MM.1S (cell line): Measurements from ENCODE around the gene GADD45B.

Source experiments
- DNase-seq: peaks from one replicate; pipeline ENCODE4 v3.0.0-alpha.2; 2015
- H2AFZ ChIP-seq: fragments of 300-600 bp; sonication (generic); 2 replicates; pipeline ENCODE4 v1.6.0; 2016; ENCODE audit warnings: antibody characterized with exemption, low read length
- H3F3A ChIP-seq: fragments of 300-600 bp; sonication (generic); 2 replicates; pipeline ENCODE4 v1.6.1; 2016; ENCODE audit warnings: mild to moderate bottlenecking, antibody characterized with exemption, low read length, moderate library complexity, mixed read lengths; ENCODE audit not compliant: insufficient read depth
- H3K27ac ChIP-seq: fragments of 300-600 bp; sonication (generic); 2 replicates; pipeline ENCODE4 v1.5.1; 2016; ENCODE audit warnings: mild to moderate bottlenecking, low read length
- H3K27me3 ChIP-seq: fragments of 300-600 bp; sonication (generic); replicated peaks from 2 replicates; pipeline ENCODE4 v1.6.0; 2016; ENCODE audit warnings: low read length; ENCODE audit not compliant: insufficient read depth
- H3K36me3 ChIP-seq: fragments of 300-600 bp; sonication (generic); replicated peaks from 2 replicates; pipeline ENCODE4 v1.6.1; 2016; ENCODE audit warnings: mild to moderate bottlenecking, low read length, mixed read lengths; ENCODE audit not compliant: insufficient read depth
- H3K4me1 ChIP-seq: fragments of 300-600 bp; sonication (generic); 2 replicates; pipeline ENCODE4 v1.6.1; 2016; ENCODE audit warnings: low read length, mixed read lengths
- H3K4me2 ChIP-seq: fragments of 300-600 bp; sonication (generic); 2 replicates; pipeline ENCODE4 v1.6.0; 2016; ENCODE audit warnings: low read depth, low read length
- H3K4me3 ChIP-seq: fragments of 300-600 bp; sonication (generic); 2 replicates; pipeline ENCODE4 v1.5.1; 2016; ENCODE audit warnings: low read length, mixed read lengths
- H3K79me2 ChIP-seq: fragments of 300-600 bp; sonication (generic); 2 replicates; pipeline ENCODE4 v1.6.1; 2016; ENCODE audit warnings: mixed run types, low read length, mixed read lengths
- H3K9ac ChIP-seq: fragments of 300-600 bp; sonication (generic); 2 replicates; pipeline ENCODE4 v1.6.1; 2016; ENCODE audit warnings: low read length, mixed read lengths
- H3K9me2 ChIP-seq: fragments of 300-600 bp; sonication (generic); replicated peaks from 2 replicates; pipeline ENCODE4 v1.6.1; 2016; ENCODE audit warnings: mild to moderate bottlenecking, low read length, mixed read lengths; ENCODE audit not compliant: insufficient read depth
- H3K9me3 ChIP-seq: fragments of 300-600 bp; sonication (generic); replicated peaks from 2 replicates; pipeline ENCODE4 v1.6.1; 2016; ENCODE audit warnings: mild to moderate bottlenecking, low read length, mixed read lengths; ENCODE audit not compliant: insufficient read depth
- H4K20me1 ChIP-seq: fragments of 300-600 bp; sonication (generic); 2 replicates; pipeline ENCODE4 v1.6.1; 2016; ENCODE audit warnings: mild to moderate bottlenecking, low read length, moderate library complexity, mixed read lengths; ENCODE audit not compliant: insufficient read depth
- CTCF ChIP-seq: fragments of 300-600 bp; sonication (generic); IDR thresholded peaks from 2 replicates; pipeline ENCODE4 v1.5.1; 2016; ENCODE audit warnings: antibody characterized with exemption, low read length, mixed read lengths
- EZH2 ChIP-seq: fragments of 300-600 bp; sonication (generic); optimal IDR thresholded peaks from 2 replicates; pipeline ENCODE3; 2017; ENCODE audit warnings: low read depth, mild to moderate bottlenecking, antibody characterized with exemption, low read length, mixed read lengths
- EZH2phosphoT487 ChIP-seq: fragments of 300-600 bp; sonication (generic); IDR thresholded peaks from 2 replicates; pipeline ENCODE4 v1.6.1; 2018; ENCODE audit warnings: antibody characterized with exemption, low read length

Gene GADD45B

GRCh38 chr19:2484178-2484937, 8.4 kb downstream of the GADD45B start:
- no peaks in the 10 kb centered on the region for H3K36me3 ChIP-seq
- peaks cover 12% of the 10 kb centered on the region for H3K27me3 ChIP-seq
- no peak overlapping the region for H3K27ac ChIP-seq
- H3K9me2 ChIP-seq, result no peaks in the 10 kb centered on the region
- H3K9me3 ChIP-seq, result no peaks in the 10 kb centered on the region
- no peak overlapping the region for H2AFZ ChIP-seq
- H3K9ac ChIP-seq, result no peak overlapping the region
- H3K79me2 ChIP-seq, result no peaks in the 10 kb centered on the region
- H3K4me2 ChIP-seq, result no peak overlapping the region
- H4K20me1 ChIP-seq, result no peaks in the 10 kb centered on the region
- DNase-seq, result no peak
- H3F3A ChIP-seq, result peaks cover 13% of the 10 kb centered on the region
- TF ChIP-seq EZH2 (no peak), CTCF (no peak), EZH2phosphoT487 (no peak)
- no peak overlapping the region for H3K4me3 ChIP-seq
- H3K4me1 ChIP-seq, result peaks cover 6% of the 10 kb centered on the region

GRCh38 chr19:2485428-2485827, 9.5 kb downstream of the GADD45B start:
- Histone ChIP-seq H3K9me2 (no peaks in the 10 kb centered on the region), H3K27me3 (peaks cover 19% of the 10 kb centered on the region), H3K4me2 (no peak overlapping the region), H3K4me3 (no peak overlapping the region), H3K27ac (no peak overlapping the region), H3K79me2 (no peaks in the 10 kb centered on the region), H3K9me3 (no peaks in the 10 kb centered on the region), H3K36me3 (no peaks in the 10 kb centered on the region), H3K4me1 (peaks cover 6% of the 10 kb centered on the region), H3F3A (0 out of 2 replicates have a peak, but pooled peaks cover 2% of the 10 kb centered on the region), H2AFZ (no peak overlapping the region), H3K9ac (no peak overlapping the region), H4K20me1 (no peaks in the 10 kb centered on the region)
- no peak for TF ChIP-seq EZH2phosphoT487
- no peak for DNase-seq

GRCh38 chr19:2487090-2487489, 11.2 kb downstream of the GADD45B start:
- Histone ChIP-seq H3K4me1 (peaks cover 20% of the 10 kb centered on the region), H3K27ac (no peak overlapping the region), H3K4me2 (no peak overlapping the region), H3K9me3 (no peaks in the 10 kb centered on the region), H4K20me1 (no peaks in the 10 kb centered on the region), H2AFZ (no peak overlapping the region), H3K9ac (no peak overlapping the region), H3K9me2 (no peaks in the 10 kb centered on the region), H3K4me3 (no peak overlapping the region), H3K79me2 (no peaks in the 10 kb centered on the region), H3F3A (peaks cover 14% of the 10 kb centered on the region), H3K27me3 (peaks cover 19% of the 10 kb centered on the region), H3K36me3 (no peaks in the 10 kb centered on the region)
- TF ChIP-seq EZH2 (no peak), CTCF (no peak), EZH2phosphoT487 (no peak)
- DNase-seq, result no peak

GRCh38 chr19:2487842-2488241, 11.9 kb downstream of the GADD45B start:
- H3K9me2 ChIP-seq, result no peaks in the 10 kb centered on the region
- H3K4me2 ChIP-seq, result no peak overlapping the region
- H4K20me1 ChIP-seq, result no peaks in the 10 kb centered on the region
- no peak for TF ChIP-seq EZH2
- TF ChIP-seq EZH2phosphoT487, result no peak
- no peak for TF ChIP-seq CTCF
- no peaks in the 10 kb centered on the region for H3K36me3 ChIP-seq
- peaks cover 14% of the 10 kb centered on the region for H3F3A ChIP-seq
- no peak overlapping the region for H3K4me3 ChIP-seq
- H2AFZ ChIP-seq, result no peak overlapping the region
- peaks cover 19% of the 10 kb centered on the region for H3K27me3 ChIP-seq
- H3K9me3 ChIP-seq, result no peaks in the 10 kb centered on the region
- no peaks in the 10 kb centered on the region for H3K79me2 ChIP-seq
- DNase-seq, result no peak
- H3K27ac ChIP-seq, result no peak overlapping the region
- H3K9ac ChIP-seq, result no peak overlapping the region
- H3K4me1 ChIP-seq, result peaks cover 20% of the 10 kb centered on the region
